Measurements from ENCODE around the gene GPN2. TPM values are rescaled to one million over a fixed set of nuclear protein-coding genes. Genes with fewer than 3 reads are reported as not detected.

Gene GPN2
- 6.0 and 6.8 TPM in 2 replicates for total RNA-seq (2014; rRNA removed; shearing (Covaris generic))

DNA sequence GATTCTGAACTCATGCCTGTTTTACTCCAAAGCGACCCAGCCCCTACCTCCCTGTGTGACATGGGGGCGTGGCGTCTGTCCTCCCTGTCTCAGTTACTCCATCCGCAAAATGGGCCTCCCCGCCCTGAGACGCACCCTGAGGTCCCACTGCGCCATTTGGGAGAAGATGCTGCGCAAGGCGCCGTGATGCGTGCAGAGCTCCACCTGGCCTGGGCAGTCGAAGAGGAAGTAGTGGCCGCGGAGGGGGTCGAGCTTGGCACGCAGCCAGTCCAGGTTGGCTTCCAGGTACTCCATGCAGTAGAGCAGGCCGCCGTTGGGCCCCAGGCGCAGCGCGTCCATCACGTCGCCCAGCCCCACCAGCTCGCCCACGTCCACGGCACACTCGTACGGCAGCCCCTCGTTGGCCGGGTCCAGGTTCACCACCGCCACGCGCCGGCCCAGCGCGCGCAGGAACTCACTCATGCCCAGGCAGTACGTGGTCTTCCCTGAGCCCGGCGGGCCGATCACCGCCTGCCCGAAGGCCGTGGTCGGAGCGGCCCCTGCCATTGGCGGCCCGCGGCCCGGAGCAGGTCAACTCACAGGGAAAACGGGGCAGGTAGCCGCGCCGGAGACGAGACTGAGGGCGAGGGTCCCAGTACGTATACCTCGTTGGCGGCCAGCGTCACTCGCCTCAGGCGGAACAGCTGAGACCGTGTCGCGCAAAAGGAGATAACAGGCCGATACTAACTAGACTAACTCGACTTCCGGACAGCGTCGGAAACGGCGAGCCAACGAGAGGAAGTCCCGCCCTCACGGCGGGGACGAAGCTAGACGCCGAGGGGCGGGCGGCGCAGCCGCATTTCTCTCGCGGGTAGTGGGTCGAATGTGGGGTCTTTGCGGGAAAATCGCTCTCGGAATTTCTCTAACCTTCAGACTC is at the start of gene GPN2:
Gene GPN2 (minus strand): TSS at position 733 of the 916 bp plus-strand sequence. CDS start 187 bp downstream, at position 546.
- peak; percentile 46 for DNase-seq (ENCODE audit: low spot score)

GRCh38 chr1:26938659-26939025 is 48.6 kb upstream of the GPN2 start:
- DNase-seq (ENCODE audit: low spot score): no peak

DNA sequence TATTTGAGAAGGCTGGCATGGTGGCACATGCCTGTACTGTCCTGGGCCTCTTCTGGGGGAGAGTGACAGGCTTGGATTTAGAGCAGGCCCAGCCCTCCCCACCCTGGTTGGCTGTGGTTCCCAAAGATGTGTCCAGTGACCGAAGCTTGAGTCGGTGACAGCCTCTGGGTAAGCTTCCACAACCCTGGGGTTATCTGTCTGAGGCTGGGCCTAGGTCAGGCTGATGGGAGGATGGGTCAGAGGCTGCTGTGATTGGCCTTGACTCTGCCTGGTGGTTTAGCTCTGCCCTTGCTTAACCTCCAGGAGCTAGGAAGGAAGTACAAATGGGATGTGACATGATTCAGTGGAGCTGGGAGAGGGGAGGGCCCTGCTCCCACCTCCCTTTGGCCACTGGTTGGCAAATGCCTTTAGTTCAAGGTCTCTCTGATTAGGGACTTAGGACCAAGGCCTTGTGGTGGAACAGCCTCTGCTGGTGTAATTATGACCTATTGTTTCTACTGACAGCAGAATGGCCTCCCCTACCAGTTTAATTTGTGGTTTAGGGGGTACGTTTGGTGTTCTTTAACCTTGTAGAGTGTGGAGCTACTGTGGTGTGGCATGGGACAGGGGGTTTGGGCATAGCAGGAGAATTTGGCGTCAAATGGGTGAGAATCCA is 48.0 kb upstream of the GPN2 start:
- no peak for DNase-seq (ENCODE audit: low spot score)

GRCh38 chr1:26936823-26937222 is 46.7 kb upstream of the GPN2 start:
- no peak for DNase-seq (ENCODE audit: low spot score)

DNA sequence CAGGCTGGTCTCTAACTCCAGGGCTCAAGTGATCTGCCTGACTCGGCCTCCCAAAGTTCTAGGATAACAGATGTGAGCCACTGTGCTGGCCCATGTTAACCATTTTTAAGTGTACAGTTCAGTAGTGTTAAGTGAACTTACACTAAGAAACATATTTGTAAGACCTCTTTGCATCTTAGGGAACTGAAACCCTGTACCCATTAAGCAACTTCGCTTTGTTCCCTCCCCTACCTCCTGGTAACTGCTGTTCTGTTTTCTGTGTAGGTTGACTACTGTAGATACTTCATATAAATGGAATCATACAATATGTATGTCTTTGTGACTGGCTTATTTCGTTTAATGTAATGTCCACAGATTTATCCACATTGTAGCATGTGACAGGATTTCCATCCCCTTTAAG is 42.4 kb upstream of the GPN2 start:
- no peak for DNase-seq (ENCODE audit: low spot score)

- peak; percentile 54 for DNase-seq (ENCODE audit: low spot score)
These were observed 33.6 kb upstream of the GPN2 start for GRCh38 chr1:26923711-26924110.

DNA sequence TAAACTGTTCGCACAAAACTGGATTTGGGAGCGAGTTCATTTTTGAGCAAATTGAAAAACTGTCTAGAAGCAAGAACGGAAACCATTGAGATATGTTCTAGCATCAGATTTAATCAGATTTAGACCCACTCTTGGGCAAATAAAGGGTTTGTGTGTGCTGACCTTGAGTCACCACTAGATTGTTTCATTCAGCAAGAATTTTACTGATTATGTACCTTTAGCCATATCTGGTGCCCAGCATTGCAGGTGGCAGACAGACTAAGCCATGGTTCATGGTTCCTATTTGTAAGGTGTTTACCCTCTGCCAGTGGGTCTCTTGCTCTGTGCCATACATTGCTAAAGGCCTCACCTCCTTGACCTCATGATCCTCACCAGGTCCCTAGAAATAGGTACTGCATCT is 32.8 kb upstream of the GPN2 start:
- no peak for DNase-seq (ENCODE audit: low spot score)

DNA sequence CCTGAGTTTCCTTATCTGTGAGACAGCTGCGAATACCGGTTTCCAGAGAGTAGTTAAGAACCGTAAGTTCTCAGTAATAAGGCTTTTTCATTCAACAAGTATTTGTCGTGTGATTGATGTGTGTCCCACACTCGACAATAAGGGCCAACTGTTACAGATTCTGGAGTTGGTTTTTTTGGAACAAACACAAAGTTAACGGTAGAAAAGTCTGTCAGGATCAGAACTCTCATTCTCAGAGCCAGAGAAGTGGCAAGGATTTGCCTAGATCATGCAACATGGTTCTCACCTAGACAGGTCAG is 32.3 kb upstream of the GPN2 start:
- DNase-seq (ENCODE audit: low spot score): no peak

DNA sequence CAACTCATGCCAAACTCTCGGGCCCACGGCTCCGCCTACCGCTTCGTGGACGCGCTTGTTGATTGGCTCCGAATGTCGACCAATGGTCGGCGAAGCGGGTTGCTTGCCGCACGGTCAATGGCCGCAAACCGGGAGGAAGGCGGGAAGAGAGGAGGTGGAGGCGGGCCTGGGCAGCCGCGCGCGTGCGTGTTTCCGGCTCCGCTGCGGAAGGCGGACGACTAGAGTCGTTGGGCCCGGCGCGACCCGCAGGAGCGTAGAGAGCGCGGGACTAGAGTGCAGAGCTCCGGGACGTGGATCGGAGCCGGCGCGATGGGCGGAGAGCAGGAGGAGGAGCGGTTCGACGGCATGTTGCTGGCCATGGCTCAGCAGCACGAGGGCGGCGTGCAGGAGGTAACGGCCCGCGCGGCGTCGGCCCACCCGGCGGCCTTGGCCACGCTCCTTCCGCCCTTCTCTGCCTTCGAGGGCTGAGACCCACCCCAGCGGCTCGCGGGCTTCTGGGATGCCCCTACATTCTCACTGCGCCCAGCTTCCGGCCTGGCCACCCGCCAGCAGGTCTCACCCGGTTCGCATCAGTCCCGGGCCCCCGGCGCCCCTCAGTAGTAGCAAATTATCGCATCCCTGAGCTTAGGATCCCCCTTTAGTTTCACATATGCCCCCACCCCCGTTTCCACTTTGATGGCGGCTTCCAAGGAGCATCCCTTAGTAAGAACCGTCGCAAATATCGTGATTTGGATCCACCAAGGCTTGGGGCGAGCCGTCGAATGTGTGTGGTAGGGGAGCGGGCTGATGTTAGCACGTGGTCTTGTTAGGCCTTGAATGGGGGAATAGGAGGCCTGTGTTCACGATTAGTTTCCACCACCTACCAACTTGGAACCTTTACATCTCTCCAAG is 31.7 kb upstream of the GPN2 start, which contains the start of gene NUDC:
Gene NUDC (plus strand): TSS at position 204 of the 891 bp plus-strand sequence. CDS start 106 bp downstream, at position 310.
- peak; percentile 85 for DNase-seq (ENCODE audit: low spot score)

DNA sequence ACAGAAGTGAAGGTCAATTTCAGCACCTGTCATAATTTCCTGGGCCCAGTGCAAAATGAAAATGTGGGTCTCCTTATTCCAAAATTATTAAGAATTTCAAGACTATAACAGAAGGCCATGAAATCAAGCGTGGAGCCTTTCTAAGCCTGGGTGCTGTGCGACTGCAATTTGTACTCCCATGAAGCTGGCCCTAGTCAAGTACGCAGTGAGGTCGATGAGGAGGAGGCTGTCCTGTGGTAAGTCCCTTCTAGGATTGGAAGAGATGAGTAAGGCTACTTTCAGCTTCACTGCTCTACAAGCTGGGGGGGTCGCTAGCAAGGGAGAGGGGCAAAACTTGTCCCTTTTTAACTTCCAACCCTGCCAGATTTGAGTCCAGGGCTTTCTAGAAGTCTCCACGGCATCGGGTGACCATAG is 31.1 kb upstream of the GPN2 start:
- DNase-seq (ENCODE audit: low spot score): no peak

- no peak for DNase-seq (ENCODE audit: low spot score)
These were observed 25.2 kb upstream of the GPN2 start for GRCh38 chr1:26915204-26915842.

- peak; percentile 33 for DNase-seq (ENCODE audit: low spot score)
These were observed 23.9 kb upstream of the GPN2 start, which contains the start of gene NR0B2 for GRCh38 chr1:26913754-26914619. NR0B2 (minus strand) TSS chr1:26913975; CDS start chr1:26913940, 35 bp downstream.

- no peak for DNase-seq (ENCODE audit: low spot score)
These were observed 23.3 kb upstream of the GPN2 start for GRCh38 chr1:26913389-26913753.

GRCh38 chr1:26912147-26912490 is 22.0 kb upstream of the GPN2 start:
- DNase-seq (ENCODE audit: low spot score): no peak

DNA sequence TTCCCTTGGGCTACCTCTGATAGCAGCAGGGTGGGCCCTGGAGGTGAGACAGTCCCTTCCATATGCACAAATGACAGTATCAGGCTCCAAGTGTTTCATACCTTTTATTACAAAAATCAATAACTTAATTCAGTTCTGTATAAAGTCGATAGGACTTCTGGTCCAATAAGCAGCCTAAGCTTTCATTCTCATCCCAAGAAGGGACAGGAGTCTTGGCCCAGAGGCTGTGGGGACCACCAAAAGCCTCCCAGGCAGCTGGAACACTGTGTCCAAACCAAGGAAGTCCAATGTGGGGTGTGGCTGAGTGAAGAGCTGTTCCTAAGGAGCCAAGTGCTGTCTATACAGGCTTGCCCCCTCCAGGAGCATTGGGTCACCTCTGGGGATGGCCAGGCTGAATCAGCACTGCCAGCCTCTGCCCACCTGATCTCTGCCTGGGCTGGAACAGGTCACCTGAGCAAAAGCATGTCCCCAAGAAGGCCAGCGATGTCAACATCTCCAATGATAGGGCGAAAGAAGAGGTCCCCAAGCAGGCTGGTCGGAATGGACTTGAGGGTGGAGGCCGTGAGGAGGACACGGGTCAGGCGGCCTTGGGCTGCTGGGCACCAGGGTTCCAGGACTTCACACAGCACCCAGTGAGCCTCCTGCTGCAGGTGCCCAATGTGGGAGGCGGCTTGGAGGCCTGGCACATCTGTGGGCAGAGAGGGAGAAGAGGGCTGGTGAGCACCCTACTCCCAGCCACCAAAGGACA is 21.5 kb upstream of the GPN2 start:
- DNase-seq (ENCODE audit: low spot score): no peak

DNA sequence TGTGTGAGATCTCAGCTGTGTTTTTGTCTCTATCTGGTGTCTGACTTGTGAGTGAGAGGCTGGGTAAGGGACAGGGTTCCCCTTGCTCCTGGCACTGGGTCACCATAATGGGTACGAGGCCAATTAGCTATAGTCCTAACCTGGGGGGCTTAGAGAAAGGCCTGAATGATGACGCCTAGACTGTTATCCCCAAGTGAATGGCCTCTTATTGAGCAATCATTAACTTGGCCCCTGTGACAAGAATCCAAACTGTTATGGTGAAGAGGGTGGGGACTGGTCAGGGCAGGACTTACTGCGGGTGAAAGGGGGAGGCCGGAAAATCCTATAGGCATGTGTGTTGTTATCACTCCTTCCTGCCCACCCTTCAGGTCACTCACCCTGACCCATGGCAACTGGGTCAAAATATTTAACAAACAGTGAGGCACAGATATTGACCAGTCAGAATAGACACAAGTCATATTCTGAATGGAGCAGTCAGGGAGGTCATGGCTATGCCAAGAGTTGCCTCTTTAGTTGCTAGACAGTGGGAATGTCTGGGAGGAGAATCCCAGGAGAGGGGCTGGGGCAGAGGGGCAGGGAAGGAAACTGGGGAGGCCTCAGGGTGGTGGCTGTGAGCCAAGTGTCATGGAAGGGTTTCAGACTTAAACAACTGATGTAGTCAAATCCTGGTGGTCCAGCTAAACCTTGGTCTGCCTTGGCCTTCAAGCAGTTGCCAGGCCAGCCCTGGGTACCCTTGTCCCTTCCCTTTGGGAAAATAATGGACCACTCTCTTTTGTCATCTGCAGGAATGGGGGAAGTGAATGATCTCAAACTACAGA is 20.5 kb upstream of the GPN2 start:
- no peak for DNase-seq (ENCODE audit: low spot score)

GRCh38 chr1:26909951-26910342 is 19.9 kb upstream of the GPN2 start:
- DNase-seq (ENCODE audit: low spot score): no peak

- peak; percentile 92 for DNase-seq (ENCODE audit: low spot score)
These were observed 17.2 kb upstream of the GPN2 start for GRCh38 chr1:26907071-26907917.

Measured in A172 (cell line).